ENCODE results near the gene MACROD2.

DNA sequence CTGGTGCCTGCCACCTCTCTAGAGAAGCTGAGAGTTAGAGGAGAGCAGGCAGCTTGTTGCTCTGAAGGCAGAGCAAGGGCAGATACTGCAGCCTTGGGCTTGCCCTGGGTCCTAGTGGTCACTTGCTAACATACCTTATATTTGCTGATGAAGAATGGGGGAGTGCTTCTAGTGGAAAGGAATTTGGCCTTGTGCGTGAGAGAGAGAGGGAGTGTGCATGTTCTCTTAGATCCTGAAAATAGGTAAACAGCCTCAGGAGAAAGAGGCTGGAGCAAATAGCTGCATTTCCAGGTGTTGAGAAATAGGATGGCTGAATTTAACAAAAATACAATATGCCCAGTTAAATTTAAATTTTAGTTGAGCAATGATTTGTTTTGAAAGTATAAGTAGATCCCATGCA, 1066.6 kb downstream of the MACROD2 start:
- no peak for TF ChIP-seq POLR2A (IDR thresholded peaks at IDR 0.05)
- TF ChIP-seq, protein P1, sequence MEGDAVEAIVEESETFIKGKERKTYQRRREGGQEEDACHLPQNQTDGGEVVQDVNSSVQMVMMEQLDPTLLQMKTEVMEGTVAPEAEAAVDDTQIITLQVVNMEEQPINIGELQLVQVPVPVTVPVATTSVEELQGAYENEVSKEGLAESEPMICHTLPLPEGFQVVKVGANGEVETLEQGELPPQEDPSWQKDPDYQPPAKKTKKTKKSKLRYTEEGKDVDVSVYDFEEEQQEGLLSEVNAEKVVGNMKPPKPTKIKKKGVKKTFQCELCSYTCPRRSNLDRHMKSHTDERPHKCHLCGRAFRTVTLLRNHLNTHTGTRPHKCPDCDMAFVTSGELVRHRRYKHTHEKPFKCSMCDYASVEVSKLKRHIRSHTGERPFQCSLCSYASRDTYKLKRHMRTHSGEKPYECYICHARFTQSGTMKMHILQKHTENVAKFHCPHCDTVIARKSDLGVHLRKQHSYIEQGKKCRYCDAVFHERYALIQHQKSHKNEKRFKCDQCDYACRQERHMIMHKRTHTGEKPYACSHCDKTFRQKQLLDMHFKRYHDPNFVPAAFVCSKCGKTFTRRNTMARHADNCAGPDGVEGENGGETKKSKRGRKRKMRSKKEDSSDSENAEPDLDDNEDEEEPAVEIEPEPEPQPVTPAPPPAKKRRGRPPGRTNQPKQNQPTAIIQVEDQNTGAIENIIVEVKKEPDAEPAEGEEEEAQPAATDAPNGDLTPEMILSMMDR (IDR thresholded peaks at IDR 0.05): no peak

Measured in ovary (tissue), 3 donors.